Measurements from ENCODE around the gene KCNH8.
A peak's percentile ranks its signal among the peaks of the same experiment; 100 is the strongest.

KCNH8 gene

DNA sequence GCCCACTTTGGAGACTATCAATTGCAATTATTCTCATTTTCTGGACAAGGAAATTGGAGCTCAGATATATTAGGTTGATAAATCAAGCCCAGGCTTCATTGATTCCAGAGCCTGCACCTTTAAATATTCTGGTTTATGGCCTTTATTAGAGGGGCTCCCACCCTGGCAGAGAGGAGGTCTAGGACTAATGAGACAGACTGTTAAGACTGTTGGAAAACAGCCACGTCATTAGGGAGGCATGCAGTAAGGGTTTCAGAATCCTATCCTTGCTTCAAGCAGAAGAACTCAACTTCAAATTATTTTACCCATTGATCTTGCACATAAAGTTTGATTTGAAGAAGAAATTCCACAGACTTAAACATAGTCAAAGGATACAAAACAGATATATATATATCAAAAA, 33.8 kb upstream of the KCNH8 start:
- H3K9ac ChIP-seq (ENCODE audit: insufficient read length): no peak overlapping the region
- no peak for DNase-seq (ENCODE audit: low read depth, low spot score)
- H3K4me3 ChIP-seq: no peak overlapping the region
- H3K9me3 ChIP-seq (ENCODE audit: low read depth, low read length): no peaks in the 10 kb centered on the region
- H3K27ac ChIP-seq: no peak overlapping the region
- no peaks in the 10 kb centered on the region for H3K36me3 ChIP-seq (ENCODE audit: insufficient read depth, low read length)
- TF ChIP-seq FOXP2 (optimal IDR thresholded peaks at IDR 0.05; ENCODE audit: control extremely low read depth, extremely low read length, insufficient read depth): no peak
- no peak for TF ChIP-seq POLR2AphosphoS5 (IDR thresholded peaks at IDR 0.05; ENCODE audit: borderline replicate concordance, low read depth, low read length)
- TF ChIP-seq EZH2 (IDR thresholded peaks at IDR 0.05): no peak

DNA sequence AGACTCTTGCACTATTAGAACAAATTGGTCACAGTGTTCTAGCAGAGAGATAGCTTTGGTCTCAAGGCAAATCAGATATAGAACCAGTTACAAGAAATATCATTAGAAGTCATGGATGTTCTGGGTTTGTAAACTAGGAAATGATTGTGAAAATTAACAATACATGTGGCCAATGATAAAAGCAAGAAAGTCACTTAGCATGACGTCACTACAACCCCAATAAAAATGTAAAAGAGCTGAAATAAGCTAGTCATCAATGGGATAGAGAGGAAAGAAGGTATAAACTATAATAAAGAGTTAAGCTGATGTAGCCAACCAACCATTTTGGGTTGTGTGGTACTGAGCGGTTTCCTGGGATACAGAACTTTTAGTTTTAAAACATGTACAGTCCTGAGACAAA, 32.1 kb upstream of the KCNH8 start:
- Histone ChIP-seq H3K9me3 (ENCODE audit: low read depth, low read length) (no peaks in the 10 kb centered on the region), H3K4me3 (no peak overlapping the region), H3K27ac (no peak overlapping the region), H3K36me3 (ENCODE audit: insufficient read depth, low read length) (no peaks in the 10 kb centered on the region), H3K9ac (ENCODE audit: insufficient read length) (no peak overlapping the region)
- no peak for DNase-seq (ENCODE audit: low read depth, low spot score)
- no peak for TF ChIP-seq POLR2AphosphoS5 (IDR thresholded peaks at IDR 0.05; ENCODE audit: borderline replicate concordance, low read depth, low read length)
- TF ChIP-seq EZH2 (IDR thresholded peaks at IDR 0.05): no peak
- TF ChIP-seq FOXP2 (optimal IDR thresholded peaks at IDR 0.05; ENCODE audit: control extremely low read depth, extremely low read length, insufficient read depth): no peak

DNA sequence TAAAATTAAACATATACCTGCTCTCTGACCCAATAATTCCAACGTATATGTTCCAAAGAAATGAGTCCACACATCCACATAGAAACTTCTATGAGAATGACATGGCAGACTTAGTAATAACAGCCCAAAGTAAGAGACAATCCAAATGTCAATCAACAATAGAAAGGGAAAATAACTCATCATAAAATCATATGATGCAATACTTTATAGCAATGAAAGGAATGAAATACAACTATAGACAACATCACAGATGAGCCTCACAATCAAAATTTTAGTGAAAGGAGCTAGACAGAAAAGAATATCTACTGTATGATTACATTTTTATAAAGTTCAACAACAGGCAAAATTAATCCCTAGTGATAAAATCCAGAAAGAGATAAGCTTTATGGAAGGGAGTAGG, 23.6 kb upstream of the KCNH8 start:
- Histone ChIP-seq H3K27ac (no peak overlapping the region), H3K9me3 (ENCODE audit: low read depth, low read length) (no peaks in the 10 kb centered on the region), H3K4me3 (no peak overlapping the region), H3K9ac (ENCODE audit: insufficient read length) (no peak overlapping the region), H3K36me3 (ENCODE audit: insufficient read depth, low read length) (no peaks in the 10 kb centered on the region)
- DNase-seq (ENCODE audit: low read depth, low spot score): no peak
- TF ChIP-seq FOXP2 (optimal IDR thresholded peaks at IDR 0.05; ENCODE audit: control extremely low read depth, extremely low read length, insufficient read depth) (no peak), POLR2AphosphoS5 (IDR thresholded peaks at IDR 0.05; ENCODE audit: borderline replicate concordance, low read depth, low read length) (no peak), EZH2 (IDR thresholded peaks at IDR 0.05) (no peak)

GRCh38 chr3:19139863-19140262, 8.4 kb upstream of the KCNH8 start:
- H3K9ac ChIP-seq (ENCODE audit: insufficient read length): no peak overlapping the region
- TF ChIP-seq FOXP2 (optimal IDR thresholded peaks at IDR 0.05; ENCODE audit: control extremely low read depth, extremely low read length, insufficient read depth): no peak
- no peak for TF ChIP-seq POLR2AphosphoS5 (IDR thresholded peaks at IDR 0.05; ENCODE audit: borderline replicate concordance, low read depth, low read length)
- TF ChIP-seq EZH2 (IDR thresholded peaks at IDR 0.05): no peak

DNA sequence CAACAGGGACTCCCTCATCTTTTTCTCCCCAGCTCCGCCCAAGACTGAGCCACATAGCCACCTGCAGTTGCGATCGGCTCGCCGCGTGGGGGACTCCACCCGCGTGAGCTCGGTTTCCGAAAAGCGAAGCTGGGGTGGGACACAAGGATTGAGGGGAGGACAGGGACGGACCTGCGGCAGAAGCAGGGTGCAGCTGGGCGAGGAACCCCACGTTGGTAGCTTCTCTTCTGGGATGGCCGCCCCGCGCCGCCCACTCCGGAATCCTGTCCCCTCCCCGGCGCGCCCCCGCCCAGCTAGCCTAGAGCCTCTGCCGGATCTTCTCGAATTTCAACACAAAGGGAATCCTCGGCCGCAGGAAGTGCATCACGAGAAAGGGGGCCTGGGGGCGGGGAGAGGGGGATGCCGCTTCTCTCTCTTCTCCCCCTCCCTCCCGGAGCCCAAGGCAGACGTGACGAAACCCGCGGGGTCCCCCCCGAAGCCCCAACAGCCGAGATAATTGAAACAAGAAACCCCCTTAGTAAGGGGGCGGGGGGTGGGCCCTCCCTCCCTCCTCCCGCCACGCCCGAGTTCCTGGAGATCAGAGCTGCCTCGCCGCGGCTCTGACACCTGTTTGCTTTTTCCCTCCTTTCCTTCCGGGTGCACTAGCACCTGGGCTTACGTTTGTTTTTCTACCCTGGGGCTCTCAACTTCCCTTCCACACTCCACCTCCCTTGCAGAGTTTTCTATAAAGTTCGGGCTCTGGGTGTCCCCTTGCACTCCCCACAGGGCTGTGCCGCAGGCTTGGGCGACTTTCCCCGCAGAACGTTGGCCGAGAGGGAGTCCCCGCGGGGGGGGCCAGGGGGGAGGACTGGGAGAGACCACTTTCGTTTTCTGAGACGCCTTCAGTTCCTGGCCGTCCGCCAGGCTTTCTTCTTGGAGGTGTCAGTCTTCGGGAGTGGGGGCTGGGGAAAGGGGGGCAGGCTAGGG, 1.3 kb upstream of the KCNH8 start:
- no peak for DNase-seq (ENCODE audit: low read depth, low spot score)

More at GRCh38 chr3:19139863-19140262, 8.4 kb upstream of the KCNH8 start:
- Histone ChIP-seq H3K4me3 (no peak overlapping the region), H3K9me3 (ENCODE audit: low read depth, low read length) (no peaks in the 10 kb centered on the region), H3K36me3 (ENCODE audit: insufficient read depth, low read length) (no peaks in the 10 kb centered on the region), H3K27ac (no peak overlapping the region)
- no peak for DNase-seq (ENCODE audit: low read depth, low spot score)

GRCh38 chr3:19148768-19149091, 420 bp downstream of the KCNH8 start:
- no peaks in the 10 kb centered on the region for H3K9me3 ChIP-seq (ENCODE audit: low read depth, low read length)
- H3K9ac ChIP-seq (ENCODE audit: insufficient read length): no peak overlapping the region
- H3K36me3 ChIP-seq (ENCODE audit: insufficient read depth, low read length): no peaks in the 10 kb centered on the region
- H3K4me3 ChIP-seq: no peak overlapping the region
- DNase-seq (ENCODE audit: low read depth, low spot score): no peak
- no peak overlapping the region for H3K27ac ChIP-seq
- TF ChIP-seq POLR2AphosphoS5 (IDR thresholded peaks at IDR 0.05; ENCODE audit: borderline replicate concordance, low read depth, low read length) (no peak), EZH2 (IDR thresholded peaks at IDR 0.05) (no peak), FOXP2 (optimal IDR thresholded peaks at IDR 0.05; ENCODE audit: control extremely low read depth, extremely low read length, insufficient read depth) (no peak)

More for the DNA sequence above, 1.3 kb upstream of the KCNH8 start:
- H3K27ac ChIP-seq: no peak overlapping the region
- H3K9ac ChIP-seq (ENCODE audit: insufficient read length): no peak overlapping the region
- H3K9me3 ChIP-seq (ENCODE audit: low read depth, low read length): no peaks in the 10 kb centered on the region
- TF ChIP-seq POLR2AphosphoS5 (IDR thresholded peaks at IDR 0.05; ENCODE audit: borderline replicate concordance, low read depth, low read length): no peak
- no peak for TF ChIP-seq EZH2 (IDR thresholded peaks at IDR 0.05)
- TF ChIP-seq FOXP2 (optimal IDR thresholded peaks at IDR 0.05; ENCODE audit: control extremely low read depth, extremely low read length, insufficient read depth): no peak
- no peaks in the 10 kb centered on the region for H3K36me3 ChIP-seq (ENCODE audit: insufficient read depth, low read length)
- H3K4me3 ChIP-seq: peak overlapping the region; percentile 75

DNA sequence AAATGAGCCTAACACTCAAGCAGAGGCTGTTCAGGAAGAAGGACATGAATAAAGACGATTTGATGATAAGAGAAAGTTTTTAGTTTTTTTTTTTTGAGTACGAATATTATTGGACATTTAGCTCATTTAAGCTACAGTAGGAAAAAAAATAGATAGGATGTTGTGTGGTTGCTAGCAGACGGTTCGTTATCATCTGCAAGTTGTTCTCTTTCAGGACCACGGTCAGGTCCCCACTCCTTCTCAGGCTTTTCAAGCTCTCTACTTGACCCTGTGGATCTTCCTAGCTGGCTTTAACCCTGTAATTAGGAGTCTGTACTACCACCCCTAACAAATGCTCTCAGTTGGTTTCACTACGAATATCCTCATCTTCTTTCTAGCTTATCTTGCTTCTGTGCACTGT, 1.1 kb downstream of the KCNH8 start:
- H3K27ac ChIP-seq: no peak overlapping the region
- no peak for DNase-seq (ENCODE audit: low read depth, low spot score)
- H3K4me3 ChIP-seq: no peak overlapping the region
- no peaks in the 10 kb centered on the region for H3K9me3 ChIP-seq (ENCODE audit: low read depth, low read length)
- TF ChIP-seq FOXP2 (optimal IDR thresholded peaks at IDR 0.05; ENCODE audit: control extremely low read depth, extremely low read length, insufficient read depth) (no peak), EZH2 (IDR thresholded peaks at IDR 0.05) (no peak), POLR2AphosphoS5 (IDR thresholded peaks at IDR 0.05; ENCODE audit: borderline replicate concordance, low read depth, low read length) (no peak)
- no peak overlapping the region for H3K9ac ChIP-seq (ENCODE audit: insufficient read length)
- no peaks in the 10 kb centered on the region for H3K36me3 ChIP-seq (ENCODE audit: insufficient read depth, low read length)

DNA sequence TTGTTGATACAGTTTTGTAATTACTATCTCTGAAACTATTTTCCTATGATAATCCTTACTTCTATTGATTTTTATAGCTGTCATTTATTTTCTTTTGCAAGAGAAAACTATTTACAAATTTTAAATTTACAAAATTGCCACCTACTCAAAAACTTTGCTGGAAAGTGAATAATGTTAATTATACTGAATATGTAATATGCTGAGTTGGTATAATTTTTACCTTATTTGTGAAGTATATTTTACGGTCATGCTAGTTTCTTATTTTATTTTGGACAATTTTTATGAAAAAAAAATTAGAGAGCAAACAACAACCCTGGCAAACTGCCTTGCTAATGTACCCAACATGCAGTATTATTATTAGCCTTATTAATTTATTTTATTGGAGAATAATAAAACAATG, 2.9 kb downstream of the KCNH8 start:
- TF ChIP-seq EZH2 (IDR thresholded peaks at IDR 0.05) (no peak), FOXP2 (optimal IDR thresholded peaks at IDR 0.05; ENCODE audit: control extremely low read depth, extremely low read length, insufficient read depth) (no peak), POLR2AphosphoS5 (IDR thresholded peaks at IDR 0.05; ENCODE audit: borderline replicate concordance, low read depth, low read length) (no peak)
- Histone ChIP-seq H3K4me3 (no peak overlapping the region), H3K9ac (ENCODE audit: insufficient read length) (no peak overlapping the region), H3K36me3 (ENCODE audit: insufficient read depth, low read length) (no peaks in the 10 kb centered on the region), H3K27ac (no peak overlapping the region), H3K9me3 (ENCODE audit: low read depth, low read length) (no peaks in the 10 kb centered on the region)
- no peak for DNase-seq (ENCODE audit: low read depth, low spot score)
